SH-SY5Y (cell line): ENCODE measurements around the gene ASCL5.

ENCODE experiments used
- GATA2 ChIP-seq: IDR thresholded peaks from 2 replicates; pipeline ENCODE4 v1.6.1; 2011; ENCODE audit warnings: mild to moderate bottlenecking, low read depth, low read length
- GATA3 ChIP-seq: IDR thresholded peaks from 2 replicates; pipeline ENCODE4 v1.6.1; 2011; ENCODE audit warnings: low read depth, mild to moderate bottlenecking, low read length, moderate library complexity

DNA sequence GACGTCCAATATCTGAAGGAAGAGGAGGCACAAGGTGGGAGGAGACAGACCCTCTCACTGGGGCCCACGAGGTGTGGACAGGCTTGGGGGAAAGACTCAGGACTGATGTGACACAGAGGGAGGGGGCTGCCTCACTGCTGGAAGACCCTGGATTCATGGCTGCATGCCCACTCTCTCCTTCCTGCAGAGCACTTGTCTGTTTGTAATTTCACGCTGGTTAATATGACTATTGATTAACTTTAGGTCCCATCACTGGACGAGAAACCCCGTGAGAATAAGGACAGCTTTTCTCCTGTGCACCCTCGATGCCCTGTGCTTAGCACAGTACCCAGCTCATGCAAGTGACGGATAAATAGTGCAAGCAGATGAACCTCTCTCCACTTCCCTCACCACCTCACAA, 49.9 kb downstream of the ASCL5 start:
- no peak for TF ChIP-seq GATA2
- TF ChIP-seq GATA3 = no peak
